HG02938 (cell line): ENCODE data around the gene MACROH2A1.

Source experiments
- ATAC-seq: cut with Tn5 transposase; IDR thresholded peaks from one replicate; pipeline ENCODE4 v1.9.1; 2021; ENCODE audit warnings: mild to moderate bottlenecking, moderate library complexity; ENCODE audit not compliant: unreplicated experiment

The MACROH2A1 gene

DNA sequence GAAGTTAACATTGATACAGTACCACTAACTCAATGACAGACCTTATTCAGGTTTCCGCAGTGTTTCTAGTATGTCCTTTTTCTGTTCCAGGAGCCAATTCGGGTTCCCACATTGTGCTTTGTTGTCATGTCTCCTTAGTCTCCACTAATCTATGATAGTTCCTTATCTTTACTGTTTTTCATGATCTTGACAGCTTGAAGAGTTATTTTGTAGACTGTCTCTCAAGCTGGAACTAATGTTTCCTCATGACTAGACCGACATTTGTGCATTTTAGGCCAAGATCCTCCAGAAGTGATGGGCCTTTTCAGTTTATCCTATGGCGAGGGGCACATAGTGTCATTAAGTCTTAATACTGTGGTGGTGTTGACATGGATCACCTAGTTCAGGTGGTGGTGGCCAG, 104.2 kb downstream of the MACROH2A1 start:
- ATAC-seq, result no peak

DNA sequence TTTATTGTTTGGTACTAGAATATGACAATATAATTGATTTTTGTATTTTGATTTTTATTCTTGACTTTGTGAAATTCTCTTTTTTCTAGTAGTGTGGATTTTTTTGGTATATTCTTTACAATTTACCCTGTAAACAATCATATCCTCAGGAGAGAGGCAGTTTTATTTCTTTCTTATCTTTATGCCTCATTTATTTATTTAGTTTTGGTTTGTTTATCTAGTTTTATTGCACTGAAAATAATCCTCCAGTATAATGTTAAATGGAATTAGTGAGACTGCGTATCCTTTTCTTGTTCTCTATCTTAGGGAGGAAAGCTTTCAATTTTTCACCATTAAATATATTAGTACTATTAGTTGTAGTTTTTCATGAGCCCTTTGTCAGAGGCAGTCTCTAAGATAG, 109.4 kb downstream of the MACROH2A1 start:
- no peak for ATAC-seq

GRCh38 chr5:135287551-135287950, 111.5 kb downstream of the MACROH2A1 start:
- no peak for ATAC-seq
